ENCODE measurements around the gene UROC1. TPM values are rescaled to one million over a fixed set of nuclear protein-coding genes. Genes with fewer than 3 reads are reported as not detected.

The UROC1 gene
- total and polyA plus RNA-seq, 5 donors, result not detected

DNA sequence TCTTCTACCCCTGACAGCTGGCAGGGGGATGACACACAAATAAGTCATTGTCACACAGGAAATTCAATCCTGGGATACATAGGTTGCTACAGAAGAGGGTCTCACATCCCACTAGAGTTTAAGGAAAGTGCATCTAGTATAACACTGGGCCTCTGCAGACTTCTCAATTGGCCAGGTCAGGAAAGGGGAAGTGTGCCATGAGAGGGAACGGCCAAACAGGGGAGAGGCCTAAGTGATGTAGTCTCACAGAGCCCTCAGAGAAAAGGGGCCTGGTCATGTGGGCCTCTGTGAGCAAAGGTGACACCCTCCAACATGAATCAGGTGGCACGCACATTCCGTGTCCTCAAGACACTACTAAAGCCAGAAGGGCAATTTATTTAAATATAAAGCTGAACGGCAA is 53.1 kb downstream of the UROC1 start:
- Histone ChIP-seq H3K4me1 (ENCODE audit: control insufficient read depth, insufficient read depth, low read length) (no peaks in the 10 kb centered on the region), H3K27me3 (ENCODE audit: control insufficient read depth, insufficient read depth) (no peaks in the 10 kb centered on the region), H3K4me3 (ENCODE audit: low read length) (no peak overlapping the region), H3K9me3 (ENCODE audit: control insufficient read depth, low read length) (no peaks in the 10 kb centered on the region), H3K27ac (ENCODE audit: low read length) (no peak overlapping the region)
- no peak for DNase-seq
- 64% methylated on average over 4 of the region's 4 CpGs for WGBS
- ATAC-seq, result no peak
- intact Hi-C loops (cut with DNase I), result no loop called here

DNA sequence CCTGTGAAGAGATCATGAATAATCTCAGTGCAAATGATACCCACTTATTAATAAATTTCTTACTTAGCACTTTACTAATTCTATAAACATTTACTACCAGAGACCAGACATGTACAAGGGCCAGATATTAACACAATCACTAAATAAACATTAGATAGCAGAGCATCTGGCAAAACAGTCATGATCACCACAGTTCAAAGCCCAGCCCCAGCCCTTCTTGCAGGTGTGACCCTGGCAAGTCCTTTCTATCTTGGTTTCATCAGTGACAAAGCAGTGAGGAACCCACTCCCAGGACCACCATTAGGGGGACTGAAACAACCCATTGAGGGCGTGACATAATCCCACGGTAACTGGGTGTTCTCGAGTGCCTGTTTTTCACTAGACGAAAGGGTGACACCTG is 53.5 kb downstream of the UROC1 start:
- intact Hi-C loops (cut with DNase I), result no loop called here
- Histone ChIP-seq H3K4me3 (ENCODE audit: low read length) (no peak overlapping the region), H3K4me1 (ENCODE audit: control insufficient read depth, insufficient read depth, low read length) (no peaks in the 10 kb centered on the region), H3K27ac (ENCODE audit: low read length) (no peak overlapping the region), H3K27me3 (ENCODE audit: control insufficient read depth, insufficient read depth) (no peaks in the 10 kb centered on the region), H3K9me3 (ENCODE audit: control insufficient read depth, low read length) (no peaks in the 10 kb centered on the region)
- DNase-seq (no peak), ATAC-seq (no peak)
- WGBS, result 90% methylated on average over 4 of the region's 4 CpGs

DNA sequence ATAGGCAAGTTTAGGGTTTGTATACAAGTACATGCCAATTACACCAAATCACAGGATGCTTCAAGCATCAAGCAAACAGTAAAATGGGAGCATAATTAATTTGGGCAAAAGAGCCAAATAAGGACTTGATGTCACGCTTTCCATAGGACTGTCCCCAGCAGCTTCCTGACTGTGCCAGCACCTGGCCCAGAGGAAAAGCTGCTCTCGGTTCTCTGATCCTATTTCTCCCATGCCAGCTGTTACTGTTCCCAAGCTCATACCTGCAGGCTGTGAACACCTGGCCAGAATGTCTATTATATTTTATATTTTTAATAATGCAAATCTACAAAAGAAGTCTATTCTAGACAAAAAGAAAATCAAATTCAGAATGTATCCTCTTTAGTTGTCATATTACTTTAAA is 54.1 kb downstream of the UROC1 start:
- Histone ChIP-seq H3K9me3 (ENCODE audit: control insufficient read depth, low read length) (no peaks in the 10 kb centered on the region), H3K4me3 (ENCODE audit: low read length) (no peak overlapping the region), H3K27ac (ENCODE audit: low read length) (no peak overlapping the region), H3K27me3 (ENCODE audit: control insufficient read depth, insufficient read depth) (no peaks in the 10 kb centered on the region), H3K4me1 (ENCODE audit: control insufficient read depth, insufficient read depth, low read length) (no peaks in the 10 kb centered on the region)
- WGBS, result 96% methylated on average over 2 of the region's 2 CpGs
- DNase-seq, result no peak
- intact Hi-C loops (cut with DNase I), result no loop called here
- no peak for ATAC-seq

DNA sequence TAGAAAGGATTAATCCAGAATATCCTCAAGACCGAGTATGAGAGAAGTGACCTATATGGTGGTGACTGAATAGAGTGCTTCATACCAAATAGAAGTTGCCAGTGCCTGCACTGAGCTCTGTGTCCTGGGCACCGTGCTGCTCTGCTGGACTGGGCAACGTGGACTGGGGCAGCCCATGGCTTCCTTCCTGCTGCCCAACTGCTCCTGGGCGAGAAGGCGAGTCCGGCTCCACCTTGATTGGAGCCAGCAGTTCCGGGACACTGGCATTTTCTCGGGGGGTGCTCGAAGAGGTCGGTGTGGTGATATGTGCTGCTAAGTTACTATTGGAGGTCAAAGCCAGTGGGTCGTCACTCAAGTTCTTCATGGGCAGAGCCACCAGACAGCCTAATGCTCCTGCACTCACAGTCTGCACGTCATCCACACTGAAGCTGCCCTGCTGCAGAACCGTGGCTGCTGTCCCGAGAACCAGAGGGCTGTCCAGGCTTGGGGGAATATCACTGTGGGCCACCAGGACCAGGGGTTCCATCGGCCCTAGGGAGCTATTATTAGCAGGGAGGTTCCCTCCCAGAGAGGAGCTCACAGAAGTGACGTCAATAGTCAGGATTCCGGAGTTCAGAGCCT is 56.0 kb downstream of the UROC1 start:
- DNase-seq, result no peak
- H3K4me3 ChIP-seq (ENCODE audit: low read length), result no peak overlapping the region
- intact Hi-C loops (cut with DNase I), result no loop called here
- WGBS, result 83% methylated on average over 17 of the region's 17 CpGs
- peak in 1 of 2 donors; percentile 28 for ATAC-seq
- H3K27me3 ChIP-seq (ENCODE audit: control insufficient read depth, insufficient read depth), result no peaks in the 10 kb centered on the region
- no peaks in the 10 kb centered on the region for H3K4me1 ChIP-seq (ENCODE audit: control insufficient read depth, insufficient read depth, low read length)
- peak overlapping the region; percentile 4 for H3K27ac ChIP-seq (ENCODE audit: low read length)
- no peaks in the 10 kb centered on the region for H3K9me3 ChIP-seq (ENCODE audit: control insufficient read depth, low read length)

DNA sequence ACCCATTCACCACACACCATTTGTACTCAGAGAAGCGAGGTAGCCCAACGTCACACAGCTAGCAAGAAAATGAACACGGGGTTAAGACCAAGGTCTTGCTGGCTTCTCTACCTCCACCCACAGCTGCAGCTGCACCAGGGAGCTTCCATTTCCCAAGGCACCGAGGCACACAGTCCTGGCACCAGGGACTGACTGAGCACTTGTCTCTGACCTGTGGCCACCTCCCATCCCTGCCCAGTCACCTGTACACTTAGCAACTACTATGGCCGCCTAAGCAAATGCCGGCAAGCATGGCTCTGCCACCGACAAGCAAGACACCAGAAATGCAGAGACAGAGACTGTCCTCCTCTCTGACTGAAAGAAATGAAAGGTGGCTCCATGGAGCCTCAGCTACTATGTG is 57.2 kb downstream of the UROC1 start:
- 80% methylated on average over 7 of the region's 7 CpGs for WGBS
- Histone ChIP-seq H3K9me3 (ENCODE audit: control insufficient read depth, low read length) (no peaks in the 10 kb centered on the region), H3K27ac (ENCODE audit: low read length) (no peak overlapping the region), H3K4me3 (ENCODE audit: low read length) (no peak overlapping the region), H3K27me3 (ENCODE audit: control insufficient read depth, insufficient read depth) (no peaks in the 10 kb centered on the region), H3K4me1 (ENCODE audit: control insufficient read depth, insufficient read depth, low read length) (no peaks in the 10 kb centered on the region)
- ATAC-seq (no peak), DNase-seq (no peak)
- intact Hi-C loops (cut with DNase I), result no loop called here

DNA sequence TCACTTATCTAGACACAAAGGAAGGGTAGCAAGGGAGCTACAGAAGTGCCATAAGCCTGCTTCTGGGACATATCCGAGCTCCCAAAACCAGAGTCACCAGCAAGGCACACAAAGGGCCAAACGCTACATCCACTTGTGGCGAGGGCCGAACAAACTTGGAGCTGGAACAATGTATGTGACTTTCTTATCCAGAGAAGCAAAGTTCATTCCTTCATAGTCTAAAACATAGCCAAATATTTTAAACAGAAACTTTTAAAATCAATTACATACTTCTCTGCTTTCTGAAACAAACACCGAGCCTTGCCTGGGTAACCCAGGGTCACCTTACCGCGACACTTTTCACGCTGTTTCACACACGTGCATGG is 57.8 kb downstream of the UROC1 start:
- intact Hi-C loops (cut with DNase I), result no loop called here
- Histone ChIP-seq H3K27me3 (ENCODE audit: control insufficient read depth, insufficient read depth) (no peaks in the 10 kb centered on the region), H3K27ac (ENCODE audit: low read length) (no peak overlapping the region), H3K4me1 (ENCODE audit: control insufficient read depth, insufficient read depth, low read length) (no peaks in the 10 kb centered on the region), H3K9me3 (ENCODE audit: control insufficient read depth, low read length) (no peaks in the 10 kb centered on the region), H3K4me3 (ENCODE audit: low read length) (no peak overlapping the region)
- WGBS, result 89% methylated on average over 9 of the region's 9 CpGs
- DNase-seq, result no peak
- ATAC-seq, result no peak

DNA sequence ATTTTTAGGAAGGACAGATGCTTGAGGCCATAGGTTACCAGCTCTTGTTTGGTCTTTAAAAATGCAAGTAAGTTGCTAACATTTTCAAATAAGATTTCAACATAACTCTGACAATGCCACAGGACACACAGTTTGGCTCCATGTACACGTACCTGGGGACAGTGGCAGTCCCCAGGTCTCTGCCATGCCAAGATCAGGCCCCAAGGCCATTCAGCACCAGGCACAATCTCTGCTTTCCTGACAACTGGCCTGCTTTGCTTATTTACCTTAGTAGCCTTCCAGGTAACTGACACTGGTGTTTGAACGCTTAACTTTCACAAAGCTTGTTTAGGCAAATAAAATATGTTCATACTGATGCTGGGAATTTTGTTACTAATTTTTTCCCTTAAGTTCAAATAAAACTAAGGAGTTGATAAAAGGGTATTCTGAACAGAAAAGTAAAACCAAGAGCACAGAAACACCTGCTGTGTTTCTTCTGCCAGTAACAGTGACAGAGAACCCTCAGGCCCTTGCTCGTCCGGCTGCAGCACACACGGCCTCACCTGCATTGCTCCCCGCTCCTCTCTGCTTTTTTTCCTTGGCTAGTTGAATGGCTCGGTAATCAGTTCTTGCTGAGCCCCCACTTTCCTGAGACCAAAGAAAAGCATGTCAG is 58.3 kb downstream of the UROC1 start:
- intact Hi-C loops (cut with DNase I), result no loop called here
- ATAC-seq, result no peak
- H3K4me1 ChIP-seq (ENCODE audit: control insufficient read depth, insufficient read depth, low read length), result no peaks in the 10 kb centered on the region
- no peak overlapping the region for H3K27ac ChIP-seq (ENCODE audit: low read length)
- H3K9me3 ChIP-seq (ENCODE audit: control insufficient read depth, low read length), result no peaks in the 10 kb centered on the region
- no peak for DNase-seq
- no peak overlapping the region for H3K4me3 ChIP-seq (ENCODE audit: low read length)
- no peaks in the 10 kb centered on the region for H3K27me3 ChIP-seq (ENCODE audit: control insufficient read depth, insufficient read depth)
- 82% methylated on average over 7 of the region's 7 CpGs for WGBS

DNA sequence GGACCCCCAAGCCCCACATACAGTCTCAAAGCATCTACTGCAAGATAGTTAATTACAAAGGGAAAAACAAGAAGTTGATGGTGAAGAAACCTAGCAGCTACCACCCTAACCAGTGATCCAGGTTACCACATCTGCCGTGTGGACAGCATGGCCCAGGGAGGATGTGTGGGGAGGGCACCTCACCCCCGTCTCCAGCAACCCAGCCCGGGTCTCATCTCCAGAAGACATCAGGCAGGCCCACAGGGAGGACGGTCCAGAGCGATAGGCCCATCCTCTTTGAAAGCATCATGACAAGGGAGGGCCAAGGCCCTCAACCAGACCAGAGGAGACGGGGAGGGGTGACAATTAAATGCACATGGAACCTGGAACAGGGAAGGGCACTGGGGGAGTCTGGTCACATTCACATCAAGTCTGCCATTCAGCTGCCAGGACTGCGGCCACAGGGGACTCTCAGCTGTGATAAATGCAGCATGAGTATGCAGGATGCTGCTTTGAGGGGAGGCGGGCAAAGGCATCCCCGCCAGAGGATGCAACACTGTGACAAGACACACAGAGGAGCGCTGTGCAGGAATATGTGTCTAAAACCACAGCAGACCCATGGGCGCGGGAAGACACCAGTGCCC is 60.7 kb downstream of the UROC1 start:
- Histone ChIP-seq H3K27ac (ENCODE audit: low read length) (no peak overlapping the region), H3K27me3 (ENCODE audit: control insufficient read depth, insufficient read depth) (no peaks in the 10 kb centered on the region), H3K4me1 (ENCODE audit: control insufficient read depth, insufficient read depth, low read length) (no peaks in the 10 kb centered on the region), H3K4me3 (ENCODE audit: low read length) (no peak overlapping the region), H3K9me3 (ENCODE audit: control insufficient read depth, low read length) (no peaks in the 10 kb centered on the region)
- WGBS, result 83% methylated on average over 12 of the region's 12 CpGs
- intact Hi-C loops (cut with DNase I), result no loop called here
- DNase-seq (no peak), ATAC-seq (no peak)

DNA sequence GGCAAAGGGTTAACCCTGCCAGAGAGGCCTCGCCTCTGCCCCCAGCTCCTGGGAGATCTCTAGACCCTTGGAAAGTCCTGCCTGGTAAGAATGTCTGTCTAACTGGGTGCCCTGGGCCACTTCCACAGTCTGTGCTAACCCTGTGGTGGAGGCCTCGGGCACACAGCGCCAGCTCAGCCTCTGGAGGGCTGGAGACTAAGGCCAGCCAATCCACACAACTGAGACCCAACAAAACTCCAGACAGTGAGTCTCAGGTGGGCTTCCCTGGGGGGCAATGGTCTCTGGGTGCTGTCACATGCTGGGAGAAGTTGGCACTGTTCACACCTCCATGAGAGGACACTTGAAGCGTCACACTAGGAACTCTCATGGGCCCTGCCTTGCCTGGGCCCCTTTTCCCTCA is 61.4 kb downstream of the UROC1 start:
- H3K4me1 ChIP-seq (ENCODE audit: control insufficient read depth, insufficient read depth, low read length), result no peaks in the 10 kb centered on the region
- no peak overlapping the region for H3K4me3 ChIP-seq (ENCODE audit: low read length)
- no peak for DNase-seq
- 70% methylated on average over 4 of the region's 4 CpGs for WGBS
- ATAC-seq, result peak in 1 of 2 donors; percentile 53
- no peaks in the 10 kb centered on the region for H3K27me3 ChIP-seq (ENCODE audit: control insufficient read depth, insufficient read depth)
- H3K27ac ChIP-seq (ENCODE audit: low read length), result no peak overlapping the region
- intact Hi-C loops (cut with DNase I), result no loop called here
- no peaks in the 10 kb centered on the region for H3K9me3 ChIP-seq (ENCODE audit: control insufficient read depth, low read length)

DNA sequence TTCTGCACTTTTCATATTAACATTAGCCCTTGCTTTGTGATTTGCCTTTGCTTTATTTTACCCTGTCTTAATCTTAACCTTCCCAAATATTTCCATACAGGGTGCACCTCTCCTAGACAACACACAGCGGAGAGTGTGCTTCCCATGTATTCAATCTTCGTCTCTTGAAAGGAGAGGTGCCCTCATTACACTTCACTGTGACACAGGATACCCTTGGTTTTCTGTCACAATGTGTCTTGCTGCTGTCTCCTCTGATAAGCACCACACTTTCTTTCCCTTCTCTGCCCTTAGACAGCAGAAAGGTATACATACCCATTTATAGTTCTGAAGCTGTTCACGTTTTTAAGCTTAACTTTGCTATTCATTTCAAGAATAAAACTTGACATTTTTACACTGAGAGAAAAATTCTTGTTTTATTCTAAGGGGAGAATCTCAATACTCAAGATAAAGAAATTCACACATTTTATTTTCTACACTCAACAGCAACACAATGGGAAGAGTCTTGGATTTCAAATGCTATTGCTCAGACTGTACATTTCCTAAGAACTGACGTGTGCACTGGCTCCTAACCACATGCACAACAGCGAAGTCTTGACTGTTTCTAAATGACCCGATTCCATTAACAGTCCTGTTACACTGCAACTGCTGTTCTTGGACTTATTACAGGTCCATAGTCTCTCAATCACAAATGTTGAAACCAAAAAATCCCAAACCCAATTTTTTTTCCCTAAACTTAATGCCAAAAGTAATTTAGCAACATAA is 63.0 kb downstream of the UROC1 start:
- H3K27me3 ChIP-seq (ENCODE audit: control insufficient read depth, insufficient read depth), result no peaks in the 10 kb centered on the region
- DNase-seq, result no peak
- no peaks in the 10 kb centered on the region for H3K9me3 ChIP-seq (ENCODE audit: control insufficient read depth, low read length)
- no peak for ATAC-seq
- H3K4me1 ChIP-seq (ENCODE audit: control insufficient read depth, insufficient read depth, low read length), result no peaks in the 10 kb centered on the region
- no peak overlapping the region for H3K27ac ChIP-seq (ENCODE audit: low read length)
- intact Hi-C loops (cut with DNase I), result no loop called here
- WGBS, result 82% methylated on average over 6 of the region's 6 CpGs
- H3K4me3 ChIP-seq (ENCODE audit: low read length), result no peak overlapping the region

DNA sequence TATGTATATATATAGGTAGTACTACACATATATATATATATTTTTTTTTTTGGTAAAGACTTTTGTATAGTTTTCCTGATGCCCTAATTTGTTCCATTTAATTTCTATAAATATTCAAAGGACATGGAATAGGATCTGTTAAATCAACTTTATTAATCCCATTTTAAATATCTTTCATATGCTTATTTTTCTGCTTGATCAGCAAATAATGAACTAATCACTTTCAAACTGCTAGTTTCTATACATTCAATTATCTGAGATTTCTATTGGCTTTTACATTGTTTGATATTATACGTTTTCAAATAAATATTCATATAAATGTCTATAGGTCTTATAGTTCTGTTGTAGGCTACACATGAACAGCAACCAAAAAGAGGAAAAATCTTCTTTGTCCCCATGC is 63.5 kb downstream of the UROC1 start:
- no peak overlapping the region for H3K4me3 ChIP-seq (ENCODE audit: low read length)
- no peaks in the 10 kb centered on the region for H3K27me3 ChIP-seq (ENCODE audit: control insufficient read depth, insufficient read depth)
- DNase-seq, result no peak
- intact Hi-C loops (cut with DNase I), result no loop called here
- WGBS, result 83% methylated on average over 1 of the region's 1 CpG
- H3K27ac ChIP-seq (ENCODE audit: low read length), result no peak overlapping the region
- H3K4me1 ChIP-seq (ENCODE audit: control insufficient read depth, insufficient read depth, low read length), result no peaks in the 10 kb centered on the region
- no peaks in the 10 kb centered on the region for H3K9me3 ChIP-seq (ENCODE audit: control insufficient read depth, low read length)
- no peak for ATAC-seq
